Omental fat pad (tissue), 4 donors: ENCODE results near the gene CASZ1. TPM values are rescaled to one million over a fixed set of nuclear protein-coding genes. Genes with fewer than 3 reads are reported as not detected.

ENCODE experiments used
- ATAC-seq: fragments of 150-250 bp; one replicate; pipeline ENCODE4 v1.9.1; 2016; ENCODE audit warnings: mild to moderate bottlenecking, moderate library complexity; ENCODE audit not compliant: low FRiP score
- DNase-seq: peaks from one replicate; pipeline ENCODE4 v3.0.0-alpha.2; 2019; ENCODE audit warnings: low spot score
- CTCF ChIP-seq, 3 donors: fragments of 450-650 bp; IDR thresholded peaks; one replicate each; pipeline ENCODE4 v1.5.1; 2016 to 2017; ENCODE audit warnings: antibody characterized with exemption in 3 of 3, mild to moderate bottlenecking in 3 of 3, moderate library complexity in 2 of 3
- total RNA-seq, 4 donors: library from RNA; depleted of rRNA; stranded (reverse); fragments of >200 nt; gene quantifications; one replicate each; pipeline ENCODE4 v1.1.0, GENCODE V29; 2016

CASZ1 gene
- total RNA-seq, 4 donors from 2014 or later = 2.5 to 7.9 (median 6.0) TPM

- TF ChIP-seq CTCF (IDR thresholded peaks at IDR 0.05) = no peak
- DNase-seq (no peak), ATAC-seq (no peak)
Measured at GRCh38 chr1:10613340-10613739, 183.1 kb downstream of the CASZ1 start.

- no peak for DNase-seq
- no peak for TF ChIP-seq CTCF (IDR thresholded peaks at IDR 0.05)
- no peak for ATAC-seq
Measured at GRCh38 chr1:10612436-10613160, 183.8 kb downstream of the CASZ1 start.

GRCh38 chr1:10610901-10611600, 185.4 kb downstream of the CASZ1 start:
- ATAC-seq (no peak), DNase-seq (no peak)
- TF ChIP-seq CTCF (IDR thresholded peaks at IDR 0.05) = no peak

- no peak for ATAC-seq
- DNase-seq = no peak
- TF ChIP-seq CTCF (IDR thresholded peaks at IDR 0.05) = no peak
Measured at GRCh38 chr1:10608690-10609089, 187.8 kb downstream of the CASZ1 start.

GRCh38 chr1:10607228-10607627, 189.2 kb downstream of the CASZ1 start:
- DNase-seq = no peak
- no peak for TF ChIP-seq CTCF (IDR thresholded peaks at IDR 0.05)
- ATAC-seq = no peak

- DNase-seq = no peak
- no peak for ATAC-seq
Measured at GRCh38 chr1:10606064-10606463, 190.4 kb downstream of the CASZ1 start.

More at GRCh38 chr1:10606064-10606463, 190.4 kb downstream of the CASZ1 start:
- TF ChIP-seq CTCF (IDR thresholded peaks at IDR 0.05) = no peak
